Fibroblast of the aortic adventitia (primary cell): Measurements from ENCODE around the gene DNASE2. TPM values are rescaled to one million over a fixed set of nuclear protein-coding genes. Genes with fewer than 3 reads are reported as not detected.

ENCODE experiments used
- DNase-seq: peaks from one replicate; pipeline ENCODE4 v3.0.0-alpha.2; 2010; ENCODE audit warnings: low read depth
- H3K4me3 ChIP-seq: 2 replicates; pipeline ENCODE4 v1.5.1; 2011; ENCODE audit warnings: low read depth, mild to moderate bottlenecking, control low read depth, low read length, moderate library complexity
- small RNA-seq: library from RNA; depleted of rRNA; stranded (forward); fragments of <200 nt; gene quantifications from one replicate; pipeline ENCODE3, GENCODE V24; 2012
- total RNA-seq: library from RNA; depleted of rRNA; stranded (reverse); fragments of >200 nt; gene quantifications from 2 replicates; pipeline ENCODE4 v1.2.3, GENCODE V29; 2012; ENCODE audit warnings: low replicate concordance
- TF ChIP-seq, protein P1 (sequence below): IDR thresholded peaks from 2 replicates; pipeline ENCODE4 v1.5.1; 2011; ENCODE audit warnings: mild to moderate bottlenecking, low read length, control low read depth, inconsistent platforms; ENCODE audit not compliant: insufficient read depth

The DNASE2 gene
- total RNA-seq, 1 donor: 23.4 TPM

DNA sequence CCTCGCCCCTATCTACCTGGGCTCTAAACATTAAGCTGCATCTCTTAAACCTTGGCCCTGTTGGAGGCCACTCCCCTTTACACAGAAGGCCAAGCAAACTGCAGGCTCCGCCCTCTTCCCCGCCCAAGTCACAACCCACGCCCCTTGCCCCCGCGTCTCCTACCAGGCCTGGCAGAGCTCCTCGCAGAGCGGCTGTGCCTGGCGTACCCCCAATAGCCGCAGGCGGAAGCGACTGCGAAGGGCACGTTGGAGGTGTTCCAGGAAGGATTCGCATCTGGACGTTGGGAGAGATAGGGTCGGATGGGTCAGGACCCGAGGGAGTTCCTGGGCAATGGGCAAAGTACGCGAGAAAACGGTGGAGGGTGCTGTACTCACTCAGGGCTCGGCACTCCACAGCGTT, 52.8 kb downstream of the DNASE2 start:
- TF ChIP-seq, protein P1, sequence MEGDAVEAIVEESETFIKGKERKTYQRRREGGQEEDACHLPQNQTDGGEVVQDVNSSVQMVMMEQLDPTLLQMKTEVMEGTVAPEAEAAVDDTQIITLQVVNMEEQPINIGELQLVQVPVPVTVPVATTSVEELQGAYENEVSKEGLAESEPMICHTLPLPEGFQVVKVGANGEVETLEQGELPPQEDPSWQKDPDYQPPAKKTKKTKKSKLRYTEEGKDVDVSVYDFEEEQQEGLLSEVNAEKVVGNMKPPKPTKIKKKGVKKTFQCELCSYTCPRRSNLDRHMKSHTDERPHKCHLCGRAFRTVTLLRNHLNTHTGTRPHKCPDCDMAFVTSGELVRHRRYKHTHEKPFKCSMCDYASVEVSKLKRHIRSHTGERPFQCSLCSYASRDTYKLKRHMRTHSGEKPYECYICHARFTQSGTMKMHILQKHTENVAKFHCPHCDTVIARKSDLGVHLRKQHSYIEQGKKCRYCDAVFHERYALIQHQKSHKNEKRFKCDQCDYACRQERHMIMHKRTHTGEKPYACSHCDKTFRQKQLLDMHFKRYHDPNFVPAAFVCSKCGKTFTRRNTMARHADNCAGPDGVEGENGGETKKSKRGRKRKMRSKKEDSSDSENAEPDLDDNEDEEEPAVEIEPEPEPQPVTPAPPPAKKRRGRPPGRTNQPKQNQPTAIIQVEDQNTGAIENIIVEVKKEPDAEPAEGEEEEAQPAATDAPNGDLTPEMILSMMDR: no peak
- DNase-seq: no peak
- H3K4me3 ChIP-seq: no peak overlapping the region

DNA sequence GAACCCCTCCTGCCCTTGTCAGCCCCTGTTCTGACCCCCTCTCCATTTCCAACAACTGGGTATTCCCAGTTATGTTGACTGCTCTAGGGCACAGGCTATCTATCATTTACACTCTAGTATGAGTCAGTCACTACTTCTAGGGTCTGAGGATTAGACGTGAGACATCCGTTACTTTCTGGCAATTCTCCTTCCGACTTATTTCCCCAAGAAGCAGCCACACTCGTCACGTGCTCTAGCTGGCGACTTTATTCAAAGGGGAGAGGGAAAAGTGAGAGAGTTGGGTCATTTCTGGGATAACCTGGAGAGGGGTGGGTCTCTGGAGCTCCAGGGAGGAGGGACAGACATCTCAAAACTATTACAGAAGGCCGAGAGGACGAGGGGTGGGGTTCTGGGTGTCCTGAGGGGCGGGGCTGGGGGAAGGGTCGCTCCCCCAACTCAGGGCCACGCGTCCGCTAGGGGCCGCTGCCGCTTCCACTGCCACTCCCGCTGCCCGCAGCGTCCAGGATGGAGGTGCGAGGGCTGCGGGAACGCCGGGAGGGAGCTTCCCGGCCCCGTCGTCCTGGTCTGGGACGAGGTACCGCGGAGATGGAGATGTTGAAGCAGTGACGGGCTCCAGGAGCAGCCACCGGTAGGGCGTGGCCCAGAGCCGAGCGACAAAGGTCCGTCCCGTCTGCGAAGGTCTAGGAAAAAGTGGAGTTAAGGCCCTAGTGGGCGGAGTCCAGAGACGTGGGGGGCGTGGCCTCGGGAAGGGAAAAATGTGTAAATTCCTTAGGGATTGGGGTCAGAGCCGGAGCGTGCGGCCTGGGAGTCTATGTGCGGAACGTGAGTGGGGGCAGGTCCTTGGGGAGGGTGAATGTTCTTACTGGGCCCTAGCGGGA, 55.8 kb downstream of the DNASE2 start:
- TF ChIP-seq, protein P1: peak; percentile 26
- DNase-seq: no peak
- no peak overlapping the region for H3K4me3 ChIP-seq

Small RNA genes within 50 kb of the gene (small RNA-seq; reads per million reads assigned to genes)
- not detected for gene MIR5695
- not detected for gene MIR6794

Other genes with a start within 250 kb of the DNASE2 start
- 16.8 and 38.2 TPM in 2 replicates for gene MAN2B1, start 214.7 kb downstream of the DNASE2 start, total RNA-seq
- gene WDR83, start 214.6 kb downstream of the DNASE2 start, total RNA-seq: 6.8 and 15.9 TPM in 2 replicates
- gene DHPS, start 199.6 kb downstream of the DNASE2 start, total RNA-seq: 38.3 and 46.2 TPM in 2 replicates
- not detected in 2 replicates for gene GNG14, start 193.5 kb downstream of the DNASE2 start, total RNA-seq
- gene FBXW9, start 184.8 kb downstream of the DNASE2 start, total RNA-seq: 7.2 and 8.9 TPM in 2 replicates
- gene TNPO2, start 157.5 kb downstream of the DNASE2 start, total RNA-seq: 39.4 and 57.3 TPM in 2 replicates
- gene TRIR, start 146.8 kb downstream of the DNASE2 start, total RNA-seq: 145 and 172 TPM in 2 replicates
- gene GET3, start 144.0 kb downstream of the DNASE2 start, total RNA-seq: 61.2 and 84.5 TPM in 2 replicates
- not detected in 2 replicates for gene BEST2, start 129.7 kb downstream of the DNASE2 start, total RNA-seq
- 15.5 and 31.2 TPM in 2 replicates for gene HOOK2, start 105.9 kb downstream of the DNASE2 start, total RNA-seq
- gene JUNB, start 90.0 kb downstream of the DNASE2 start, total RNA-seq: 87.9 and 263 TPM in 2 replicates
- gene PRDX2, start 79.6 kb downstream of the DNASE2 start, total RNA-seq: 66.7 and 163 TPM in 2 replicates
- not detected in 2 replicates for gene THSD8, start 79.4 kb downstream of the DNASE2 start, total RNA-seq
- gene RNASEH2A, start 74.9 kb downstream of the DNASE2 start, total RNA-seq: 12.8 and 37.4 TPM in 2 replicates
- not detected in 2 replicates for gene RTBDN, start 46.9 kb downstream of the DNASE2 start, total RNA-seq
- gene MAST1, start 42.9 kb downstream of the DNASE2 start, total RNA-seq: under 0.01 and 1.1 TPM in 2 replicates
- not detected in 2 replicates for gene KLF1, start 5.8 kb upstream of the DNASE2 start, total RNA-seq
- 20.5 and 24.4 TPM in 2 replicates for gene GCDH, start 9.7 kb upstream of the DNASE2 start, total RNA-seq
- 0.54 TPM in 1 of 2 replicates, not detected in the other for gene SYCE2, start 37.8 kb upstream of the DNASE2 start, total RNA-seq
- gene FARSA, start 52.3 kb upstream of the DNASE2 start, total RNA-seq: 39.1 and 44.3 TPM in 2 replicates
- 1,776 and 3,314 TPM in 2 replicates for gene CALR, start 57.2 kb upstream of the DNASE2 start, total RNA-seq
- gene RAD23A, start 64.4 kb upstream of the DNASE2 start, total RNA-seq: 76.8 and 101 TPM in 2 replicates
- 23.0 and 38.8 TPM in 2 replicates for gene GADD45GIP1, start 75.8 kb upstream of the DNASE2 start, total RNA-seq
- 0.18 TPM in 1 of 2 replicates, not detected in the other for gene DAND5, start 88.1 kb upstream of the DNASE2 start, total RNA-seq
- 68.0 and 160 TPM in 2 replicates for gene NFIX, start 114.0 kb upstream of the DNASE2 start, total RNA-seq
- 0.63 and 1.4 TPM in 2 replicates for gene LYL1, start 221.4 kb upstream of the DNASE2 start, total RNA-seq
- 19.2 and 23.9 TPM in 2 replicates for gene TRMT1, start 235.3 kb upstream of the DNASE2 start, total RNA-seq
- 11.5 and 51.2 TPM in 2 replicates for gene NACC1, start 236.8 kb upstream of the DNASE2 start, total RNA-seq